GM18508 (cell line): ENCODE data around the gene SDF2L1.

Experiments
- ATAC-seq: cut with Tn5 transposase; IDR thresholded peaks from one replicate; pipeline ENCODE4 v1.9.1; 2021; ENCODE audit warnings: moderate number of reproducible peaks; ENCODE audit not compliant: insufficient read depth, unreplicated experiment

Gene SDF2L1

GRCh38 chr22:21621025-21621424, 21.1 kb upstream of the SDF2L1 start:
- no peak for ATAC-seq

GRCh38 chr22:21622011-21622918, 19.8 kb upstream of the SDF2L1 start:
- ATAC-seq, result no peak

DNA sequence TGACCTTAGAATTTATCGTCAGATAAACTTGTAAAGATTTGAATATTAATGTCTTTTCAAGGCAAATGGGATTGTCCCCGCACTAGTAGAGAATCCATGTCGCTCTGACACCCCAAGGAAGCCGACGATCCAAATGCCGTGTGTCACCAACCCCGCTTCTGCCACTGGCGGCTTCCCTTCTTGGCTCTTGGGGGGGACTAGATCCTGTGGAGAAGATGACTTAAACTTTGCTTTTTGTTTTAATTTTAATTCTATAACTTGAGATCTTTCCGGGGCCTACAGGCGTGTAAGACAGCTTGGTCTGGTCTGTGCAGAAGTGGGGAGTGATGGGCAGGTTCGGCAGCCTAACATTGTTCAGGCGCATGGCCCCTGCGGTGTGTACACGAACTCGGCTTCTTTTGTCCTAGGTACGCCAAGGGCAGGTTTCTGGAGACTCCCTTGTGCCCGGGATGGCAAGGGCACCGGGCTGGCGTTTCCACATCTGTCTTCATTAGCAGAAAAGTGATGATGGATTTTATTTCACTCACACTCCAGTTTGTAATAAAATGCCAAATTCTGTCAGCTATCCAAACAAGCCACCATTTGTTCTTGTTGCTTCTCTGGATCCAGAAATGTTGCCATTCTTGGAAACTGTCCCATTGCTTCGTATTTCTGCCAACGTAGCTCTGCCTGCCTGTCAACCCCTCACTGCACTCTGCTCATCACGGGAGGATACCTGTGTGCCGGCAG, 19.0 kb upstream of the SDF2L1 start:
- no peak for ATAC-seq

- no peak for ATAC-seq
Observed at GRCh38 chr22:21623648-21623970, 18.5 kb upstream of the SDF2L1 start.

DNA sequence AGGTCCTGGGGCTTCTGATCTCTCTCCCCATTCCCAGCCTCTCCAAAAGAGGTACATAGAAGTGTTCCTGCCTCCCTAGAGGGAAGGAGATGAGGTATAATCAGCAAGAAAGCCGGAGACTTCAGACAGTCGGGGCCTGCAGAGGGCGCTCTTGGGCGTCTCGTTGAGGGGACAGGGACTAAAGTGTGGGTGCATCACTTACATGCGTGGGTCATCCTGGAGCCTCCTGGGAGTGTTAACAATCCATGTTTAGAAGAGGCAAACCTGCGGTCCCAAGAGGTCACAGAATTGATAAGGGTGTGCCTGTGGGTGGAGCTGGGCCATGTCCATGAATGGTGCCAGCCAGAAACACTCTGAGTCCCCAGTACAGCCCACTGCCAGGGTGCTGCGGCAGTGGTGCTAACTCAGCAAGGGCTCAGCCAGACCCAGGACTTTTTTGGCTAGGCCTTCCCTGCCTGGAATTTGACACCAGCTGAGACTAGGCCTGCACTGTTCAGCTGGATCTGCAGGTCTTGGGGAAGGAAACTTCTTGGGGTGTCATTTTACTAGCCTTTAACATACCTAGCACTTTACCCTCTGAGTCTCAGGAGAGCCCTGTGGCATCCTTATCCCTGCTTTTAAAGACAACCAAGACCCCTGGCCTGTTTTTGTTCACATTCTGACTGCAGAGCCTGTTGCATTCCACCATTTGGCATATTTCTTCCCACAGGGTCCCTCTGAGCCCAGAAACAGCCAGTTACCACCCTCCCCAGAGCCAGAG, 17.8 kb upstream of the SDF2L1 start:
- ATAC-seq, result no peak

DNA sequence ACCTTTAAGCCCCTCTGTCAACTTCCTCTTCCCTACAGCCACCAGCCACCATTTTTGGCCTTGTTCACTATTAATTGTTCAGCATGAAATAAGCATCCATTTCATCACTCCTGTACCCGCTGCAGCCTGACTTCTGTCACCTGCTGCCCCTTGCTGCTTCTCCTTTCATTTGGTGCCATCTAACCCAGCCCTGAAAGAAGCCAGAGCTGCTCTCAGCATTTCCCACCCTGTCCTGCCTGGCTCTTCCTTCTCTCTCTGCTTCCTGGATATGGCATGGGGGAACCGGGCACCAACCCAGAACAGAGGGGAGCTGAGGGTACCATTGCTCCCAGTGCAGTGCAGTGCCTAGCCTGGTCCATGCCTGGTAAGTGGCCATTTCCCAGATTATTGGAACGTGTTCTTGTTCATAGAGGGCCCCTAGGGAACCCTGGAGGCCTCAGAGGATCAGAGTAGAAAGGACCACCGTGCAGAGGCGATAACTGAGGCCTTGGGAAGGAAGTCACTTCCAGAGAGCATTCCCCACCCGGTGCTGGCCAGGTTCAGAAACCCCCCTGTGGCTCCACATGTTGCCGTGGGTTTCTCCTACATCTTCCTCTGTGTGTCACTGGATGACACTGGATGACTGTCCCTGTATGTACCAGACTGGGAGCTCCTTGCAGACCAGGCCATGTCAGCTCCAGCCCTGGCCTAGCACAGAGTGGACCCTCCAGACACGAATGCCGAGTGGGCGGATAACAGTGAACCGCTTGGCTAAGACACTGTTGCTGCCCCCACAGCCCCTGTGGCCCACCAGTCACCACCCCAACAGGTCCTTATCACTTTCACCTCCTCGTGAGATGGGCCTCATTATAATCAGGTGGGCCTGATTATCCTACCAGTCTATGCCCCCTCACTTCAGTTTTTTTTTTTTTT, 17.0 kb upstream of the SDF2L1 start:
- ATAC-seq, result no peak

GRCh38 chr22:21626073-21626734, 15.9 kb upstream of the SDF2L1 start:
- ATAC-seq, result no peak

DNA sequence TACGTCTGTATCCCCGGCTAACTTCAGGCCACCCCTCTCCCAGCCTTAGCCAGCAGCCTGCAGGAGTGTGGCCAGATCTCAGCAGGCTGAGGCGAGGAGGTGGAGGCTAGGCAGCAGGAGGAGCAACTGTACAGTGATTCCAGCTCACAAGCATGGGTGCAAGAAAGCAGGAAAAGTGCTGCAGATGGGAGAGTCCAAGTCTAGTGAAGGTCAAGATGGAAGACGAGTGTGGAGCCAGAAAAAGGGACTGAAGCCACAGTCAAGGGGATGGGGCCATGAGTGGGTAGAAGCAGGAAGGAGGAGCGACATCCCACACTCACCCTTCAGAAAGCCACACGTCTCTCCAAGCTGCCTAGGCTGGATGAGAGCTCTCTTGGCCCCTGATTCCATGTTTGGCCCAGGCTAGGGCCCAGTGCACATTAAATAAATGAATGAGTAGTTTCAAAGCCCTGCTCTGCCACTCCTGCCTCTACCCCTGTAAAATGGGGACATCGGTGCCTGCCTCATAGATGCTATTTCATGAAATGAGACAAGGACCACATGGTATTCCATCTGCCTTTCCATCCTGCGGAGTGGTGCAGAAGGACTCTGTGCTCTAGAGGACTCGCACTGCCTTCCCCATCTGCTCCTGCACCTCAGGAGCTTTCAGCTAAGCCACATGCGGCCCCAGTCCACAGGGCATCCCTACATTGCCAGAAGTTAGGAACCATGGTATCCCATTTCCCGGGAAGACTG, 15.2 kb upstream of the SDF2L1 start:
- no peak for ATAC-seq

DNA sequence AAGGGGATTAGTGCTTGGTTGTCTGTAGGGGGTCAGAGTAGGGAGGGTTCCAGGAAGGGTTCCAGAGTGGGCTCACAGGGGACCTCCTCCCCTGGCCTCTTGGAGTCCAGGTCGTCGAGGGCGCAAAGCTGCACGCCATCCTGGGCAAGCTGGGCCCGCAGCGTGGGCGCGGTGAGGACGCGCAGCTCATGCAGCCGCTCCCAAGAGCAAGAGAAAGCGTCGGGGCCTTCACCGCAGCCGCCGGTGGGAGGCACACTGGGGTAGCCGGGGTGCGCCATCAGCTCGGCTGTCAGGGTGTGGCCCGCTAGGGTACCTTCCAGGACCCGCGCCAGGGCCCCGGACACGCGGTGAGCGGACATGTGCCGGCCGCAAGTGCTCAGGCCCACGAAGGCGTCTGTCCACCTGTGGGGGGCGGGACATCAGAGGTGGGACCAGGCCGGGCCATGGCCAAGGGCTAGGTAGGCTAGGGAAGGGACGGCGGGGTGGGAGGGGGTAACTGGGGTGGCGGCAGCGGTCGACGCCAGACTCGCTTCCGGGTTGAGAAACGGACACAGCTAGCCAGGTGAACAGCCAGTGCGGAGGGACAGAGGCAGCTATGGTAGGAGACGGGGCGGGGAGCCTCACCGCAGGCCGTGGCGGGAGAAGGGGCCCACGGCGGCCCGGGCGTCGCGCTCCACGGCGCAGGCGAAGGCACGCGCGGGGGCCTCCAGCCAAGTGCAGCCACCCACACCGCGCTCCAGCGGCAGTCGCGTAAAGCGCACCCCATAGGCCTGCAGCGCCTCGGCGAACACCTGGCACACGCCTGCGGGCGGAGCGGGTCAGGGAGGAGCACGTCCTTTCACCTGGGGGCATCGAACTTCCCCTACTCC, 13.5 kb upstream of the SDF2L1 start:
- no peak for ATAC-seq

GRCh38 chr22:21629255-21630149, 12.6 kb upstream of the SDF2L1 start, which contains the start of gene YDJC:
TSS of gene YDJC (minus strand) at chr22:21630022. CDS start at chr22:21630014, 8 bp downstream.
- no peak for ATAC-seq

DNA sequence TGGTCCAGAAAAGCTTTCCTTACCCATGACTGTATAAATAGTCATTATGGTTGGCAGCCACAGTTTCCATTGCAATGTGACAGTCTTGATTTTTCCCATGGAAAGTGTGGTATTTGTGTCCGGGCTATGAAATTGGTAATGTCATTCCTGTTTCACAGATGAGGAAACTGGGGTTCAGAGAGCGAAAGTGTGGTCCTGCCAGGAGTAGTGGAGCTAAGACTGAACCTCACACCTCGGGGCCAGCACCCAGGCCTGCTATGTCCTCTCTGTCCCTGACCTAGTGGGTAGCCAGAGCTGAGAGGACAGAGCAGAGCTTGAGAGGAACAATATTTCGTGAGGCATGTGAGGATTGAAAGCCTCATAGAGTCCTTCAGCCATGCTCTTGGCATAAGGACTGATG, 11.1 kb upstream of the SDF2L1 start:
- no peak for ATAC-seq

DNA sequence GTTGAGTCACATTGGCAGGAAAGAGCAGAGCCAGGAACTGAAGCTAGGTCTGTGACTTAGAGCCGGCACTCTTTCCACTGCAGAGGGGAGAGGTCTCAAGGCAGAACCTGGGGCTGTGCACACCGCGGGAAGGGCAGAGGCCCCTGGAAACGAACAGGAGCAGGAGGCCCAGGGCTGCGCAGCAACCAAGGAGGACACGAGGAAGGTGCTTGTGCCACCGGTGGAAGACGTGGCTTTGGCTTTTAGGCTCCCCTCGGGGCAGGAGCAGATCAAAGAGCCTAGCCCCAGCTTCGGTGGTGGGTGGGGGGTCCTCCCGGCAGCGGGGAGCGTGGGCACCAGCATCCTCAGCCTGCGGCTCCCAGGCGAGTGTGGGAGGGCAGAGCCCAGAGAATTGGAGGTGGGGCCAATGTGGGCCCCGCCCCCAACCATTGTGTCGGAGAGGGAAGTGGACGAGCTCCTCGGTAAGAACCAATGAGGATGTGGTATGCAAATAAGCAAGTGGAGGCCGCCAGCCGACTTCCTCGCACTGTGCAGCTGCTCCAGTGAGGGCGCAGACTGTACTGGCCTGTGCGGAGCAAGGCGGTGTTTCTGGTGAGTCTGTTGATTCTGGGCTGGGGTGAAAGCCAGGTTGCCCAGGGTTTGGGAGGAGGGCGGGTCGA, 9.7 kb upstream of the SDF2L1 start, which contains the start of gene CCDC116:
TSS of gene CCDC116 (plus strand) at position 524 of the 659 bp plus-strand sequence. CDS start 422 bp downstream, outside the sequence.
- no peak for ATAC-seq

- no peak for ATAC-seq
Observed at GRCh38 chr22:21632931-21633330, 9.2 kb upstream of the SDF2L1 start.

GRCh38 chr22:21633481-21633880, 8.6 kb upstream of the SDF2L1 start:
- ATAC-seq, result no peak

GRCh38 chr22:21634081-21634480, 8.0 kb upstream of the SDF2L1 start:
- ATAC-seq, result no peak

DNA sequence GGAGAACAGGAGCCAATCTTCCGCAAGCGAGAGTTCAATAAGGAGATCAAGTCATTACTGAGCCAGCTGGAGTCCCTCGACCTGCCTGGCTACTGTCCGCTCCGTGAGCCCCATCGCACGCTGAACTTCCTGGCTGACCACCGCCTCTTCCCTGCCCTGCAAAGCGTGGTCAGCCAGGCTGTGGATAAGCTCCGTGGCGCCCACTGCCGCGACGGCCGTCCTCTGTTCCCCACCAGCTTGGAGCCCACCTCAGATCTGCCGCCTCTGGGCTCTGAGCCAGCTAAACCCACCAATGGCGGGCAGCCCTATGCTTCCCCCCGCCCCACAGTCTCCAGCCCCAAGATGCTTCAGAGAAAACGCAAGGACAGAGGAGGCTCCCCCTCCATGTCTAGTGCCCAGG, 7.3 kb upstream of the SDF2L1 start:
- no peak for ATAC-seq
